PC-9 (cell line): ENCODE results near the gene TRPC4AP. TPM values are rescaled to one million over a fixed set of nuclear protein-coding genes. Genes with fewer than 3 reads are reported as not detected.

Source experiments
- BruUV-seq: library from RNA; stranded (reverse); fragments of 400-500 nt; replicated peaks from 2 replicates; lab custom pipeline; 2021; lab: Mats Ljungman, UMichigan
- CTCF ChIA-PET: fragments of 300-600 bp; sonication (Branson Sonifier 250); formaldehyde crosslinking; loops from one replicate; lab custom pipeline; 2022; ENCODE audit warnings: antibody characterized with exemption; lab: Charles Lee
- POLR2A ChIA-PET: fragments of 300-600 bp; sonication (Branson Sonifier 250); formaldehyde crosslinking; loops from one replicate; lab custom pipeline; 2022; ENCODE audit warnings: antibody characterized with exemption; ENCODE audit not compliant: unreplicated experiment; lab: Charles Lee
- DNase-seq, 2 experiments: peaks; one replicate each; pipeline versions ENCODE4 v3.0.0 to v3.0.0-alpha.2; 2015 to 2022; ENCODE audit warnings: mixed read lengths in 1 of 2
- H2AFZ ChIP-seq: fragments of 200-600 bp; sonication (generic); 2 replicates; pipeline ENCODE4 v1.8.1; 2017; ENCODE audit warnings: antibody characterized with exemption
- H3F3A ChIP-seq: fragments of 200-600 bp; sonication (generic); 2 replicates; pipeline ENCODE4 v1.8.1; 2017; ENCODE audit warnings: antibody characterized with exemption, mild to moderate bottlenecking, low read depth; ENCODE audit not compliant: insufficient read depth
- H3K27ac ChIP-seq: fragments of 200-600 bp; sonication (generic); 2 replicates; pipeline ENCODE4 v1.6.1; 2016; ENCODE audit warnings: mixed run types
- H3K27me3 ChIP-seq: fragments of 200-600 bp; sonication (generic); 2 replicates; pipeline ENCODE4 v1.6.1; 2016; ENCODE audit warnings: low read depth, mixed run types; ENCODE audit not compliant: insufficient read depth
- H3K36me3 ChIP-seq: fragments of 200-600 bp; sonication (generic); 2 replicates; pipeline ENCODE4 v1.6.1; 2016; ENCODE audit warnings: low read depth, mixed run types
- H3K4me1 ChIP-seq: fragments of 200-600 bp; sonication (generic); replicated peaks from 2 replicates; pipeline ENCODE4 v1.6.1; 2016; ENCODE audit warnings: mixed run types; ENCODE audit not compliant: insufficient read depth
- H3K4me2 ChIP-seq: fragments of 200-600 bp; sonication (generic); 2 replicates; pipeline ENCODE4 v1.6.1; 2017; ENCODE audit warnings: mixed run types
- H3K4me3 ChIP-seq: fragments of 200-600 bp; sonication (generic); 2 replicates; pipeline ENCODE4 v1.6.1; 2016; ENCODE audit warnings: mixed run types
- H3K79me2 ChIP-seq: fragments of 200-600 bp; sonication (generic); 2 replicates; pipeline ENCODE4 v1.6.1; 2017; ENCODE audit warnings: low read depth, mixed run types
- H3K9me2 ChIP-seq: fragments of 200-600 bp; sonication (generic); 2 replicates; pipeline ENCODE4 v1.8.1; 2017; ENCODE audit warnings: mild to moderate bottlenecking; ENCODE audit not compliant: insufficient read depth
- H3K9me3 ChIP-seq: fragments of 200-600 bp; sonication (generic); 2 replicates; pipeline ENCODE4 v1.8.1; 2016; ENCODE audit warnings: low read depth; ENCODE audit not compliant: insufficient read depth
- H4K20me1 ChIP-seq: fragments of 200-600 bp; sonication (generic); 2 replicates; pipeline ENCODE4 v1.8.1; 2017; ENCODE audit not compliant: insufficient read depth
- CTCF ChIP-seq: fragments of 200-600 bp; sonication (generic); conservative IDR thresholded peaks from 2 replicates; pipeline ENCODE4 v1.6.1; 2017; ENCODE audit warnings: mixed run types, antibody characterized with exemption, mild to moderate bottlenecking, moderate library complexity
- EZH2 ChIP-seq: fragments of 200-600 bp; sonication (generic); IDR thresholded peaks from 2 replicates; pipeline ENCODE4 v1.8.0; 2017; ENCODE audit warnings: antibody characterized with exemption, low read depth
- intact Hi-C: fragments of 100-400 bp; cut with micrococcal nuclease; formaldehyde crosslinking; loops from one replicate; pipeline ENCODE4 v1.10.0; 2022; ENCODE audit not compliant: unreplicated experiment
- total RNA-seq: library from RNA; stranded (reverse); gene quantifications from 2 replicates; pipeline ENCODE4 v1.2.3, GENCODE V29; 2021

TRPC4AP gene
- total RNA-seq, 1 experiment from 2014 or later: 51.0 TPM

GRCh38 chr20:34983995-34984735 lies 108.4 kb downstream of the TRPC4AP start:
- POLR2A ChIA-PET: interaction anchor here (0.5 to 0.6 kb wide), 4 partner anchors 34 to 334 kb away, joined by 3 to 9 read pairs (median 5); no protein-coding TSS in a partner anchor
- Histone ChIP-seq H3K79me2 (no peaks in the 10 kb centered on the region), H3K9me2 (no peaks in the 10 kb centered on the region), H4K20me1 (no peaks in the 10 kb centered on the region), H3K36me3 (no peaks in the 10 kb centered on the region), H2AFZ (no peak overlapping the region), H3F3A (peaks cover 10% of the 10 kb centered on the region; the same call in 1 of the 2 replicates), H3K4me3 (no peak overlapping the region), H3K27ac (no peak overlapping the region), H3K4me2 (peak overlapping the region; percentile 46), H3K9me3 (no peaks in the 10 kb centered on the region), H3K27me3 (no peaks in the 10 kb centered on the region), H3K4me1 (peaks cover 18% of the 10 kb centered on the region)
- BruUV-seq: no TSS peak
- intact Hi-C loops: loop anchor here (10.0 kb wide), 1 partner anchor 109 kb away; the partner anchor contains the start of genes ACSS2 and GGT7
- CTCF ChIA-PET: no interaction called here
- TF ChIP-seq EZH2 (no peak), CTCF (no peak)
- DNase-seq: peak in 1 of 2 experiments; percentile 40

- no peaks in the 10 kb centered on the region for H4K20me1 ChIP-seq
- no peak overlapping the region for H2AFZ ChIP-seq
- no peaks in the 10 kb centered on the region for H3K9me2 ChIP-seq
- ChIA-PET POLR2A (interaction anchor here (0.5 to 0.7 kb wide), 3 partner anchors 28 to 335 kb away, joined by 3 to 7 read pairs (median 4); no protein-coding TSS in a partner anchor), CTCF (no interaction called here)
- peaks cover 4% of the 10 kb centered on the region; the same call in 1 of the 2 replicates for H3F3A ChIP-seq
- intact Hi-C loops: loop anchor here (10.0 kb wide), 1 partner anchor 108 kb away; the partner anchor contains the start of genes ACSS2 and GGT7
- H3K27me3 ChIP-seq: no peaks in the 10 kb centered on the region
- no peaks in the 10 kb centered on the region for H3K36me3 ChIP-seq
- H3K27ac ChIP-seq: no peak overlapping the region
- H3K4me3 ChIP-seq: no peak overlapping the region
- TF ChIP-seq CTCF (no peak), EZH2 (no peak)
- no peak overlapping the region for H3K4me2 ChIP-seq
- no peaks in the 10 kb centered on the region for H3K79me2 ChIP-seq
- no TSS peak for BruUV-seq
- peaks cover 18% of the 10 kb centered on the region for H3K4me1 ChIP-seq
- H3K9me3 ChIP-seq: no peaks in the 10 kb centered on the region
- DNase-seq: no peak
Measured at GRCh38 chr20:34983089-34983820, 109.4 kb downstream of the TRPC4AP start.

- ChIA-PET CTCF (no interaction called here), POLR2A (no interaction called here)
- TF ChIP-seq EZH2 (no peak), CTCF (no peak)
- intact Hi-C loops: loop anchor here (10.0 kb wide), 1 partner anchor 108 kb away; the partner anchor contains the start of genes ACSS2 and GGT7
- no peak overlapping the region for H3K4me2 ChIP-seq
- H3K9me2 ChIP-seq: no peaks in the 10 kb centered on the region
- no peak overlapping the region for H2AFZ ChIP-seq
- H3K36me3 ChIP-seq: no peaks in the 10 kb centered on the region
- no peaks in the 10 kb centered on the region for H3F3A ChIP-seq
- no peak for DNase-seq
- H3K79me2 ChIP-seq: no peaks in the 10 kb centered on the region
- no TSS peak for BruUV-seq
- no peak overlapping the region for H3K4me3 ChIP-seq
- peaks cover 18% of the 10 kb centered on the region for H3K4me1 ChIP-seq
- no peaks in the 10 kb centered on the region for H3K27me3 ChIP-seq
- no peaks in the 10 kb centered on the region for H3K9me3 ChIP-seq
- no peak overlapping the region for H3K27ac ChIP-seq
- H4K20me1 ChIP-seq: no peaks in the 10 kb centered on the region
Measured at GRCh38 chr20:34982270-34983088, 110.1 kb downstream of the TRPC4AP start.
